Measurements from ENCODE around the gene TPRN.

DNA sequence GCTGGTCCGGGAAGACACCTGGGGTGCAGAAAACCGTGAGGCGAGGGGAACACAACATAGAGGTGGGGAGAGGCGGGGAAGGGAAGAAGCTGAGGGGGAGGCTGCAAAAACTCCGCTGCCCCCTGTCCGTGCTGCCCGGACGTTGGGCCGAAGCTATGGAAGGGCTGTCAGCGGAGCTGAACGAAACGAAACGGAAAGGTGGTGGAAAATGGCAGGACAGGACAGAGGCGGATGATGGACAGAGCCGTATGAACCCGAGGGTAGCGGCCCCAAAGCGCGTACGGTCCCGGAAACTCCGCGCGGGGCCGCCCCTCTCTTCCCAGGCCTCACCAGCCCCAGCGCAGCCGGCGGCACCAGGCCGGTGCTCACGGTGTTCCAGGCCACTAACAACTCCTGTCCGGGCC is 12.5 kb downstream of the TPRN start:
- TF ChIP-seq, protein P1, sequence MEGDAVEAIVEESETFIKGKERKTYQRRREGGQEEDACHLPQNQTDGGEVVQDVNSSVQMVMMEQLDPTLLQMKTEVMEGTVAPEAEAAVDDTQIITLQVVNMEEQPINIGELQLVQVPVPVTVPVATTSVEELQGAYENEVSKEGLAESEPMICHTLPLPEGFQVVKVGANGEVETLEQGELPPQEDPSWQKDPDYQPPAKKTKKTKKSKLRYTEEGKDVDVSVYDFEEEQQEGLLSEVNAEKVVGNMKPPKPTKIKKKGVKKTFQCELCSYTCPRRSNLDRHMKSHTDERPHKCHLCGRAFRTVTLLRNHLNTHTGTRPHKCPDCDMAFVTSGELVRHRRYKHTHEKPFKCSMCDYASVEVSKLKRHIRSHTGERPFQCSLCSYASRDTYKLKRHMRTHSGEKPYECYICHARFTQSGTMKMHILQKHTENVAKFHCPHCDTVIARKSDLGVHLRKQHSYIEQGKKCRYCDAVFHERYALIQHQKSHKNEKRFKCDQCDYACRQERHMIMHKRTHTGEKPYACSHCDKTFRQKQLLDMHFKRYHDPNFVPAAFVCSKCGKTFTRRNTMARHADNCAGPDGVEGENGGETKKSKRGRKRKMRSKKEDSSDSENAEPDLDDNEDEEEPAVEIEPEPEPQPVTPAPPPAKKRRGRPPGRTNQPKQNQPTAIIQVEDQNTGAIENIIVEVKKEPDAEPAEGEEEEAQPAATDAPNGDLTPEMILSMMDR (IDR thresholded peaks at IDR 0.05 in 2 of 3, conservative IDR thresholded peaks at IDR 0.05 in 1 of 3; ENCODE audit: borderline replicate concordance in 1 of 3, insufficient read depth in 1 of 3, low read depth in 2 of 3, low read length in 2 of 3), result no peak
- TF ChIP-seq EZH2 (IDR thresholded peaks at IDR 0.05), result no peak
- no peak for TF ChIP-seq POLR2AphosphoS5 (IDR thresholded peaks at IDR 0.05; ENCODE audit: low read depth, low read length)
- no peak for TF ChIP-seq JUND (IDR thresholded peaks at IDR 0.05)
- TF ChIP-seq, protein P2, sequence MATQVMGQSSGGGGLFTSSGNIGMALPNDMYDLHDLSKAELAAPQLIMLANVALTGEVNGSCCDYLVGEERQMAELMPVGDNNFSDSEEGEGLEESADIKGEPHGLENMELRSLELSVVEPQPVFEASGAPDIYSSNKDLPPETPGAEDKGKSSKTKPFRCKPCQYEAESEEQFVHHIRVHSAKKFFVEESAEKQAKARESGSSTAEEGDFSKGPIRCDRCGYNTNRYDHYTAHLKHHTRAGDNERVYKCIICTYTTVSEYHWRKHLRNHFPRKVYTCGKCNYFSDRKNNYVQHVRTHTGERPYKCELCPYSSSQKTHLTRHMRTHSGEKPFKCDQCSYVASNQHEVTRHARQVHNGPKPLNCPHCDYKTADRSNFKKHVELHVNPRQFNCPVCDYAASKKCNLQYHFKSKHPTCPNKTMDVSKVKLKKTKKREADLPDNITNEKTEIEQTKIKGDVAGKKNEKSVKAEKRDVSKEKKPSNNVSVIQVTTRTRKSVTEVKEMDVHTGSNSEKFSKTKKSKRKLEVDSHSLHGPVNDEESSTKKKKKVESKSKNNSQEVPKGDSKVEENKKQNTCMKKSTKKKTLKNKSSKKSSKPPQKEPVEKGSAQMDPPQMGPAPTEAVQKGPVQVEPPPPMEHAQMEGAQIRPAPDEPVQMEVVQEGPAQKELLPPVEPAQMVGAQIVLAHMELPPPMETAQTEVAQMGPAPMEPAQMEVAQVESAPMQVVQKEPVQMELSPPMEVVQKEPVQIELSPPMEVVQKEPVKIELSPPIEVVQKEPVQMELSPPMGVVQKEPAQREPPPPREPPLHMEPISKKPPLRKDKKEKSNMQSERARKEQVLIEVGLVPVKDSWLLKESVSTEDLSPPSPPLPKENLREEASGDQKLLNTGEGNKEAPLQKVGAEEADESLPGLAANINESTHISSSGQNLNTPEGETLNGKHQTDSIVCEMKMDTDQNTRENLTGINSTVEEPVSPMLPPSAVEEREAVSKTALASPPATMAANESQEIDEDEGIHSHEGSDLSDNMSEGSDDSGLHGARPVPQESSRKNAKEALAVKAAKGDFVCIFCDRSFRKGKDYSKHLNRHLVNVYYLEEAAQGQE (IDR thresholded peaks at IDR 0.05; ENCODE audit: low read depth), result no peak
- TF ChIP-seq POLR2A (IDR thresholded peaks at IDR 0.05; ENCODE audit: borderline replicate concordance, extremely low read depth, insufficient read depth, insufficient read length), result no peak
